ENCODE data around the gene AUTS2. TPM values are rescaled to one million over a fixed set of nuclear protein-coding genes. Genes with fewer than 3 reads are reported as not detected.

Gene AUTS2
- total and polyA plus RNA-seq, 2 of the 8 experiments (the other 6 are each of a cell fraction or from before 2014, with no cell fraction given): 25.9 to 101 TPM

GRCh38 chr7:70766109-70766508, 1167.8 kb downstream of the AUTS2 start:
- DNase-seq (ENCODE audit: low read depth in 1 of 2, low spot score in 2 of 2): no peak
- Histone ChIP-seq H3K36me3 (ENCODE audit: control insufficient read depth in 2 of 4, insufficient read depth in 4 of 4, low read length in 3 of 4) (peaks cover 15 to 85% (median 38%) of the 10 kb centered on the region in 4 experiments), H3K23me2 (ENCODE audit: low read depth, low read length) (no peaks in the 10 kb centered on the region; the same call in 1 of the 2 replicates), H2BK12ac (ENCODE audit: low read depth, low read length) (no peak overlapping the region), H3K4me2 (ENCODE audit: insufficient read depth in 1 of 2, low read depth in 2 of 2, low read length in 2 of 2) (no peak overlapping the region), H3K9ac (replicated peaks in 1 of 4; ENCODE audit: extremely low read depth in 1 of 4, low read depth in 3 of 4, low read length in 3 of 4) (no peak overlapping the region), H3K79me2 (ENCODE audit: control insufficient read depth in 1 of 2, insufficient read depth in 2 of 2, low read length in 2 of 2) (peaks cover 0 to 33% of the 10 kb centered on the region in 2 experiments; a peak in 2 of 4 replicates), H2BK15ac (ENCODE audit: low read length) (no peak overlapping the region), H3K27ac (ENCODE audit: low read depth, low read length) (no peak overlapping the region), H3K27me3 (replicated peaks in 1 of 4; ENCODE audit: control insufficient read depth in 3 of 4, extremely low read depth in 1 of 4, insufficient read depth in 3 of 4, low read length in 3 of 4) (no peaks in the 10 kb centered on the region), H2BK120ac (replicated peaks; ENCODE audit: low read depth, low read length) (no peak overlapping the region), H4K91ac (replicated peaks; ENCODE audit: insufficient read length, low read length) (no peak overlapping the region), H2AFZ (ENCODE audit: low read length) (no peak overlapping the region), H3K23ac (ENCODE audit: insufficient read length) (no peak overlapping the region), H2AK5ac (ENCODE audit: low read depth, low read length) (no peak overlapping the region), H2BK20ac (ENCODE audit: low read length) (no peak overlapping the region), H4K5ac (ENCODE audit: insufficient read length, low read depth, low read length) (no peak overlapping the region), H3K4ac (replicated peaks; ENCODE audit: insufficient read length, low read depth, low read length) (no peak overlapping the region), H4K20me1 (replicated peaks in 1 of 2; ENCODE audit: control insufficient read depth in 1 of 2, insufficient read depth in 2 of 2, low read length in 2 of 2) (peaks cover 16 to 29% of the 10 kb centered on the region in 2 experiments), H3K4me3 (ENCODE audit: extremely low read depth in 1 of 4, insufficient read depth in 2 of 4, low read depth in 3 of 4, low read length in 4 of 4) (no peak overlapping the region), H3K18ac (ENCODE audit: extremely low read depth, low read length) (no peak overlapping the region), H3K4me1 (replicated peaks in 1 of 4; ENCODE audit: control insufficient read depth in 3 of 4, insufficient read depth in 4 of 4, low read length in 3 of 4) (peaks cover 0 to 8% (median 0%) of the 10 kb centered on the region in 4 experiments; a peak in 2 of 7 replicates), H2BK5ac (ENCODE audit: low read depth, low read length) (no peak overlapping the region), H3K14ac (ENCODE audit: insufficient read length) (no peak overlapping the region), H4K8ac (ENCODE audit: extremely low read depth, insufficient read depth, low read length) (no peak overlapping the region; the same call in 1 of the 2 replicates), H3K79me1 (ENCODE audit: low read depth, low read length) (peaks cover 5% of the 10 kb centered on the region), H3K56ac (replicated peaks; ENCODE audit: insufficient read length, low read depth, low read length) (no peak overlapping the region), H3K9me3 (ENCODE audit: insufficient read depth in 2 of 2, low read depth in 1 of 2, low read length in 1 of 2) (no peaks in the 10 kb centered on the region)
- CTCF ChIA-PET (ENCODE audit: partially characterized antibody): no interaction called here
- no peak for FAIRE-seq
- POLR2A ChIA-PET (ENCODE audit: partially characterized antibody): no interaction called here
- TF ChIP-seq HDAC2 (IDR thresholded peaks at IDR 0.05; ENCODE audit: borderline replicate concordance in 1 of 2, low read depth in 2 of 2, low read length in 2 of 2): no peak
- no peak for TF ChIP-seq BRCA1 (IDR thresholded peaks at IDR 0.05; ENCODE audit: low read depth, low read length)
- 98% methylated on average over 17 of the region's 21 CpGs; no CpG with 5 or more reads in 1 of the 2 experiments for WGBS, 2 experiments (ENCODE audit: extremely low coverage in 1 of 2, insufficient coverage in 1 of 2, insufficient read length in 1 of 2, insufficient replicate concordance in 2 of 2, low coverage in 1 of 2, low lambda C conversion rate in 2 of 2, missing lambda C conversion rate in 1 of 2)
